Glomerular visceral epithelial cell (primary cell): ENCODE data around the gene BRD3.
"Not testable (repeated sequence)": the region's sequence is repeated elsewhere in the genome, so short reads cannot be mapped to it uniquely, and the experiment has no call there.

Experiments used
- DNase-seq: peaks from one replicate; pipeline ENCODE4 v3.0.0-alpha.2; 2016; ENCODE audit errors: extremely low spot score

BRD3 gene

GRCh38 chr9:134067904-134068743 is at the start of gene BRD3:
BRD3 (minus strand) TSS chr9:134068026; CDS start chr9:134053477, 14,549 bp downstream.
- peak; percentile 94 for DNase-seq

DNA sequence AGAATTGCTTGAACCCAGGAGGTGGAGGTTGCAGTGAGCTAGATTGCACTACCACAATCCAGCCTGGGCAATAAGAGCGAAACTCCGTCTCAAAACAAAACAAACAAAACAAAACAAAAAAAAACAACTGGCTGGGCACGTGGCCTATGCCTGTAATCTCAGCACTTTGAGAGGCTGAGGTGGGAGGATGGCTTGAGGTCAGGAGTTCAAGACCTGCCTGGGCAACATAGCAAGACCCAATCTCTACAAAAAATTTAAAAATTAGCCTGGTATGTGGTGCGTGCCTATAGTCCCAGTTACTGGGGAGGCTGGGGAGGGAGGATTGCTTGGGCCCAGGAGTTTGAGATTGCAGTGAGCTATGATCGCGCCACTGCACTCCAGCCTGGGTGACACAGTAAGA is 44.7 kb upstream of the BRD3 start:
- no peak for DNase-seq

- no peak for DNase-seq
Measured at GRCh38 chr9:134111064-134111463, 43.2 kb upstream of the BRD3 start.

DNA sequence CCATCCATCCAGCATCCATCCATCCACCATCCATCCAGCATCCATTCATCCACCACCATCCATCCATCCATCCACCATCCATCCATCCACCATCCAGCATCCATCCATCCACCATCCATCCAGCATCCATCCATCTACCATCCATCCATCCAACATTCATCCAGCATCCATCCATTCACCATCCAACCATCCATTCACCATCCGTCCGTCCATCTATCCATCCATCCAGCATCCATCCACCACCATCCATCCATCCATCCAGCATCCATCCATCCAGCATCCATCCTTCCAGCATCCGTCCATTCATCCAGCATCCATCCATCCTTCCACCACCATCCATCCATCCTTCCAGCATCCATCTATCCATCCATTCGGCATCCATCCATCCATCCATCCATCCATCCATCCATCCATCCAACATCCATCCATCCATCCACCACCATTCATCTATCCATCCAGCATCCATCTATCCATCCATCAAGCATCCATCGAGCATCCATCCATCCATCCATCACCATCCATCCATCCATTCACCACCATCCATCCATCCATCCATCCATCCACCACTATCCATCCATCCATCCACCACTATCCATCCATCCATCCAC is 35.7 kb upstream of the BRD3 start:
- no peak for DNase-seq

DNA sequence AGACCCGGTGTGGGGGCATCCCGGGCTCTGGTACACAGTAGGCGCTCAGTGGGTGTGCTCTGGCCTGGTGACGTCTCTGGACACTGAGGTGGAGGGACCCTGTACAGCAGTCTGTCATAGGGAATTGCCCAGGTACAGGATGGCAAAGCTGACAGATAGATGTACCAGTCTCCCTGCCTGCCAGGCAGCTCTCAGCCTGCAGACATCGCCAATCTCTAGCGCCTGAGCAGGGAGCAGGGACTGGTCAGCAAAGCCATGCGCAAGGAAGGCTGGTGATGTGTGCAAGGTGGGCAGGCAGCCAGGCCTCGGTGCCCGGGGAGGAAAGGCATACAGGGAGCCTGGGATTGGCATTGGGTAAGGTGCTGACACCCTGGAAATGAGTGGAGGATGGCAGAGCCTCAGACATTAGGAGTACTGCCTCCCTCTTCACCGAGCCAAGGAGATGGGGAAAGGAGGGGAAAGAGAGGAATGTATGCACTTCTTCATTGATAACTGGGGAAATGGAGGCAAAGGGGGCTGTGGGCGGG is 33.9 kb upstream of the BRD3 start:
- DNase-seq: no peak

- DNase-seq: not testable (repeated sequence)
Measured at GRCh38 chr9:134101133-134101532, 33.3 kb upstream of the BRD3 start.

DNA sequence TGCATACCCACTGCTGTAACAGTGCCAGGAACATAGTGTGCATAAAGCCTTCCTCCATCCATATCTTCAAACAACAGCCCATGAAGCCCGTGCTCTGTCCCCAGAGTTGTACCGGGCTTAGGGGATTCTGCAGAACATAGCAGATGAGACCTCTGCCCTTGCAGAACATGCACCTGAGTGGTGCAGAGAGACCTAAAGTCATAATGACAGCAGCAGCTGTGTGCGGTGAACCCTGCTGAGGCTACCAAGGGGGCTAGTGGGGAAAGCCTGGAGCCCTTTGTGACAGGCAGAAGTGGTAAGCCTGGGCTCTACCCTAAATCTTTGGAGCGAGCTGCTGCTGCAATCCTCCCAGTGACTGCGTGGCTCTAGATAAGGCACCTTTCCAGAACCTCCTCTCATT is 32.2 kb upstream of the BRD3 start:
- no peak for DNase-seq

GRCh38 chr9:134099123-134099761 is 31.4 kb upstream of the BRD3 start:
- DNase-seq: peak; percentile 50

- DNase-seq: no peak
Measured at GRCh38 chr9:134089972-134090371, 22.1 kb upstream of the BRD3 start.

GRCh38 chr9:134088063-134088725 is 20.4 kb upstream of the BRD3 start:
- no peak for DNase-seq

DNA sequence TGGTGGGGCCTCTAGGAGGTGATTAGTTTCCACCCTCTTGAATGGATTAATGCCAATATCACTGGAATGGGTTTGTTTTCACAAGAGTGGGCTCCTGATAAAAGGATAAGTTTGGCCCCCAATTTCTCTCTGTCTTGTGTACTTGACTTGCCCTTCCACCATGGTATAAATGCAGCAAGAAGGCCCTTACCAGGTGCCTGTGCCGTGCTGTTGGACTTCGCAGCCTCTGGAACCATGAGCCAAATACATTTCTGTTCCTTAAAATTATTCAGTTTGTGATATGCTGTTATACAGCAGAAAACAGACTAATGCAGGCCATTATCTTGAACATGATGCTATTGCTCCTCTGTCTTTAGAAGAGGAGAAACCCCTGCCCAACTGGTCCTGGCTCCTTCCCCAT is 17.8 kb upstream of the BRD3 start:
- DNase-seq: no peak

GRCh38 chr9:134083451-134083850 is 15.6 kb upstream of the BRD3 start:
- DNase-seq: no peak

- no peak for DNase-seq
Measured at GRCh38 chr9:134076644-134077043, 8.8 kb upstream of the BRD3 start.

DNA sequence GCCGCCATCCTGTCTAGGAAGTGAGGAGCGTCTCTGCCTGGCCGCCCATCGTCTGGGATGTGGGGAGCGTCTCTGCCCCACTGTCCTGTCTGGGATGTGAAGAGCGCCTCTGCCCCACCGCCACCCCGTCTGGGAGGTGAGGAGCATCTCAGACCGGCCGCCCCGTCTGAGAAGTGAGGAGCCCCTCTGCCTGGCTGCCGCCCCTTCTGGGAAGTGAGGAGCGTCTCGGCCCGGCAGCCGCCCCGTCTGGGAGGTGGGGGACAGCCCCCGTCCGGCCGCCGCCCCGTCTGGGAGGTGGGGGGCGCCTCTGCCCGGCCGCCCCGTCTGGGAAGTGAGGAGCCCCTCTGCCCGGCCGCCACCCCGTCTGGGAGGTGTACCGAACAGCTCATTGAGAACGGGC is 7.9 kb upstream of the BRD3 start:
- DNase-seq: not testable (repeated sequence)

DNA sequence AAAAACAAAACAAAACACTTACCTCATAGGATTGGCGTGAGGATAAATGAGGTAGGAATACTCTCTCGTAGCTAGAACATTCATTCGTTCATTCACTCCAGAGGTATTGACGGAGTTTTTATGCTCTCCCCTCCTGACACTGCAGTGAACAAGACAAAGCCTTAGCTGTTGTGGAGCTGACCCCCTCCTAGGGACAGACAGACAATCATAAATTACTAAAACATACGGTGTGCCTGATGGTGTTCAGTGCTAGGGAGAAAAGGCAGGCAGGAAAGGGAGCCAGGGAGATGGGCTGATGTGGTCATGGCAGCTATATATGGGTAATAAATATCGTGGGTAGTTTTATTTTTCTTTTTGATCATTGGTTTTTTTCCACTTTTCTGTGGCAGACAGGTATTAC is 5.7 kb upstream of the BRD3 start:
- DNase-seq: no peak

- DNase-seq: not testable (repeated sequence)
Measured at GRCh38 chr9:134072683-134073082, 4.9 kb upstream of the BRD3 start.

DNA sequence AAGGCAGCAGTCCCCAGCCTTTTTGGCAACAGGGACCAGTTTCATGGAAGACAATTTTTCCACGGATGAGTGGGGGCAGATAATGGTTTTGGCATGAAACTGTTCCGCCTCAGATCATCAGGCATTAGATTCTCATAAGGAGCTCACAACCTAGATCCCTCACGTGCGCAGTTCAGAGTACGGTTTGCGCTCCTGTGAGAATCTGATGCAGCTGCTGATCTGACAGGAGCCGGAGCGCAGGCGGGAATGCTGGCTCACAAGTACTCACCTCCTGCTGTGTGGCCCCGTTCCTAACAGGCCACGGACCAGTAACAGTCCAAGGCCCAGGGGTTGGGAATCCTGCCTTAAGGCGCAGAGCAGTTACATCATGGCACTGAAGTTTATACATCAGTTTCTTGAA is 3.3 kb upstream of the BRD3 start:
- DNase-seq: no peak

- no peak for DNase-seq
Measured at GRCh38 chr9:134069480-134070399, 1.9 kb upstream of the BRD3 start.

DNA sequence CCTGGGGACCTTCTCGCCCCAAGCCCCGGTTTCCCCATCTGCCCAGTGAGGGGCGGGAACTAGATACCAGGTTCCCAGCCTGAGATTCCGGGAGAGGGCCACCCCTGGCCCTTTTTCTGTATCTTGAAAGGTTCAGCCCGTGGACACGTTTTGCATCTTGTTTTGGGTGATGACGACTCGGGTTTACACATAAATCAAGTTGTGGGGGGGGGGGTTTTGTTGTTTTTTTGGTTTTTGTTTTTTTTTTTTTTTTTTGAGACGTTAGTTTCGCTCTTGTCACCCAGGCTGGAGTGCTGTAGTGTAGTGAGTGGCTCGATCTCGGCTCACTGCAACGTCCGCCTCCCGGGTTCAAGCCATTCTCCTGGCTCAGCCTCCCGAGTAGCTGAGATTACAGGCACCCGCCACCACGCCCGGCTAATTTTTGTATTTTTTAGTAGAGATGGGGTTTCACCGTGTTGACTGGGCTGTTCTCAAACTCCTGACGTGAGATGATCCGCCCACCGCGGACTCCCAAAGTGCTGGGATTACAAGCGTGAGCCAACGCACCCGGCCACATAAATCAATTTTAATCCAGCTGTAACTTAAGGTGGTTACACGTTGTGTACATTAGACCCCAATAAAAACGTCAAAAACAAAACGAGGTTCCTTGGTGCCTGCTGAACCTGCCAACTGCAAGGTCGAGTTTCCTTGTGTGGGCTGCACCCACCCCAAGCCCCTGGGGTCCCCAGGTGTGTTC is 1.1 kb upstream of the BRD3 start:
- DNase-seq: no peak
